T-cell (primary cell): ENCODE results near the gene ZDHHC15. TPM values are rescaled to one million over a fixed set of nuclear protein-coding genes. Genes with fewer than 3 reads are reported as not detected.
"Not testable (repeated sequence)": the region's sequence is repeated elsewhere in the genome, so short reads cannot be mapped to it uniquely, and the experiment has no call there.

Experiments
- ATAC-seq, 4 experiments: fragments of 200-7000 bp in 3 of 4; fragments of 150-1000 bp in 1 of 4; cut with Tn5 transposase; replicated peaks in 1 of 4; 1 replicate in 3 of 4; 2 replicates in 1 of 4; pipeline ENCODE4 v1.10.0; 2021; ENCODE audit warnings: moderate library complexity in 3 of 4, mild to moderate bottlenecking in 2 of 4, moderate number of reproducible peaks in 1 of 4
- CTCF ChIA-PET, 2 donors: fragments of 300-600 bp; sonication (Branson Sonifier 250); formaldehyde crosslinking; loops; one replicate each; lab custom pipeline; 2022; ENCODE audit warnings: antibody characterized with exemption in 2 of 2; lab: Charles Lee
- POLR2A ChIA-PET, 2 donors: fragments of 300-600 bp; sonication (Branson Sonifier 250); formaldehyde crosslinking; loops; one replicate each; lab custom pipeline; 2022; ENCODE audit warnings: antibody characterized with exemption in 2 of 2; lab: Charles Lee
- DNase-seq, 35 experiments: peaks; one replicate each; pipeline versions ENCODE4 v3.0.0 to v3.0.0-alpha.2; 2013 to 2023
- H3K27ac ChIP-seq: one replicate; pipeline ENCODE4 v1.5.1; 2013; ENCODE audit warnings: low read length
- H3K27me3 ChIP-seq, 2 experiments: replicated peaks in 1 of 2; 1 replicate in 1 of 2; 2 replicates in 1 of 2; pipeline versions ENCODE4 v1.6.1 to v1.7.0; 2013; ENCODE audit warnings: low read length in 1 of 2, mixed read lengths in 1 of 2; ENCODE audit not compliant: control insufficient read depth in 2 of 2, insufficient read depth in 2 of 2; ENCODE audit errors: extremely low read depth in 1 of 2
- H3K36me3 ChIP-seq, 2 donors: 1 replicate in 1 of 2; 2 replicates in 1 of 2; pipeline versions ENCODE4 v1.6.1 to v1.7.0; 2013; ENCODE audit warnings: low read length in 1 of 2; ENCODE audit not compliant: control insufficient read depth in 2 of 2, insufficient read depth in 1 of 2; ENCODE audit errors: extremely low read depth in 1 of 2
- H3K4me1 ChIP-seq, 2 experiments: 1 replicate in 1 of 2; 2 replicates in 1 of 2; pipeline versions ENCODE4 v1.6.1 to v1.7.0; 2013; ENCODE audit warnings: low read length in 2 of 2, mixed read lengths in 1 of 2; ENCODE audit not compliant: insufficient read depth in 2 of 2, control insufficient read depth in 1 of 2; ENCODE audit errors: extremely low read depth in 1 of 2
- H3K4me3 ChIP-seq, 2 donors: 1 replicate in 1 of 2; 2 replicates in 1 of 2; pipeline versions ENCODE4 v1.5.1 to v1.7.0; 2013; ENCODE audit warnings: mild to moderate bottlenecking in 2 of 2, low read length in 1 of 2, moderate library complexity in 1 of 2; ENCODE audit not compliant: control insufficient read depth in 1 of 2; ENCODE audit errors: extremely low read depth in 1 of 2
- H3K9me3 ChIP-seq: 2 replicates; pipeline ENCODE4 v1.7.0; 2013
- H3K27ac Mint-ChIP-seq, 2 donors: one replicate each; pipeline ENCODE4 v1.8.0; 2020 to 2021; ENCODE audit warnings: mild to moderate bottlenecking in 2 of 2, mixed read lengths in 2 of 2
- H3K27me3 Mint-ChIP-seq, 2 donors: one replicate each; pipeline ENCODE4 v1.8.0; 2021 to 2022; ENCODE audit warnings: mixed read lengths in 2 of 2
- H3K36me3 Mint-ChIP-seq: one replicate; pipeline ENCODE4 v1.8.0; 2021; ENCODE audit warnings: mixed read lengths
- H3K4me1 Mint-ChIP-seq, 3 donors: one replicate each; pipeline ENCODE4 v1.8.0; 2020 to 2022; ENCODE audit warnings: mixed read lengths in 3 of 3, mild to moderate bottlenecking in 1 of 3
- H3K4me3 Mint-ChIP-seq, 3 donors: one replicate each; pipeline ENCODE4 v1.8.0; 2020 to 2022; ENCODE audit warnings: mild to moderate bottlenecking in 3 of 3, mixed read lengths in 3 of 3, moderate library complexity in 3 of 3
- H3K9me3 Mint-ChIP-seq, 3 donors: one replicate each; pipeline ENCODE4 v1.8.0; 2020 to 2022; ENCODE audit warnings: mixed read lengths in 3 of 3
- WGBS: methylation state at CpG from one replicate; pipeline ENCODE4 v1.1.5; 2013; ENCODE audit warnings: missing lambda C conversion rate; ENCODE audit not compliant: insufficient coverage; 5-methylcytosine and 5-hydroxymethylcytosine counted together
- total RNA-seq, 35 experiments: library from RNA in 6 of 35; stranded (reverse) in 6 of 35; fragments of 120-200 nt in 1 of 35; gene quantifications; one replicate each; pipeline versions ENCODE4 v1.2.1 to v1.2.4 and lab custom pipeline; 2013 to 2026

Gene ZDHHC15
- total RNA-seq, 5 donors from 2014 or later (not counting 1 experiment from before 2014, with no cell fraction given): 0.13 to 0.75 (median 0.35) TPM

GRCh38 chrX:75365243-75365975 lies 157.4 kb downstream of the ZDHHC15 start:
- H3K36me3 Mint-ChIP-seq: peaks cover 10% of the 10 kb centered on the region
- WGBS: no CpG with 5 or more reads among the region's 1 CpG
- Histone ChIP-seq H3K27me3 (no peaks in the 10 kb centered on the region), H3K4me3 (no peak overlapping the region), H3K4me1 (no peaks in the 10 kb centered on the region), H3K36me3 (no peaks in the 10 kb centered on the region), H3K9me3 (no peaks in the 10 kb centered on the region), H3K27ac (no peak overlapping the region)
- H3K27me3 Mint-ChIP-seq: no peaks in the 10 kb centered on the region
- no peak overlapping the region for H3K4me3 Mint-ChIP-seq
- peaks cover 0 to 6% (median 5%) of the 10 kb centered on the region in 3 donors for H3K9me3 Mint-ChIP-seq
- ATAC-seq (no peak), DNase-seq (no peak)
- ChIA-PET POLR2A (no interaction called here), CTCF (no interaction called here)
- H3K27ac Mint-ChIP-seq: no peak overlapping the region
- no peaks in the 10 kb centered on the region for H3K4me1 Mint-ChIP-seq

GRCh38 chrX:75361788-75362187 lies 161.0 kb downstream of the ZDHHC15 start:
- CTCF ChIA-PET: no interaction called here
- Mint-ChIP-seq H3K9me3 (peaks cover 0 to 6% (median 5%) of the 10 kb centered on the region in 3 donors), H3K27me3 (peaks cover 0 to 10% of the 10 kb centered on the region in 2 donors), H3K4me1 (no peaks in the 10 kb centered on the region), H3K4me3 (no peak overlapping the region), H3K36me3 (peaks cover 16% of the 10 kb centered on the region), H3K27ac (no peak overlapping the region)
- no peaks in the 10 kb centered on the region for H3K27me3 ChIP-seq
- DNase-seq (no peak), ATAC-seq (no peak)
- H3K9me3 ChIP-seq: no peaks in the 10 kb centered on the region
- H3K36me3 ChIP-seq: no peaks in the 10 kb centered on the region
- H3K4me1 ChIP-seq: no peaks in the 10 kb centered on the region
- H3K4me3 ChIP-seq: no peak overlapping the region
- POLR2A ChIA-PET: no interaction called here
- no peak overlapping the region for H3K27ac ChIP-seq

GRCh38 chrX:75348601-75349000 lies 174.2 kb downstream of the ZDHHC15 start:
- H3K36me3 ChIP-seq, H3K27me3 ChIP-seq, ATAC-seq, POLR2A ChIA-PET, H3K4me1 Mint-ChIP-seq, H3K27me3 Mint-ChIP-seq, CTCF ChIA-PET, H3K9me3 ChIP-seq, H3K27ac Mint-ChIP-seq, DNase-seq, H3K4me3 Mint-ChIP-seq, H3K27ac ChIP-seq, H3K4me1 ChIP-seq, H3K4me3 ChIP-seq: not testable (repeated sequence)
- Mint-ChIP-seq H3K9me3 (peaks cover 0 to 17% (median 5%) of the 10 kb centered on the region in 3 donors), H3K36me3 (peaks cover 51% of the 10 kb centered on the region)

GRCh38 chrX:75337525-75337924 lies 185.3 kb downstream of the ZDHHC15 start:
- ATAC-seq (no peak), DNase-seq (no peak)
- Mint-ChIP-seq H3K9me3 (peaks cover 0 to 1% (median 0%) of the 10 kb centered on the region in 3 donors), H3K4me3 (no peak overlapping the region), H3K27me3 (no peaks in the 10 kb centered on the region), H3K27ac (no peak overlapping the region), H3K4me1 (no peaks in the 10 kb centered on the region), H3K36me3 (peaks cover 27% of the 10 kb centered on the region)
- no peaks in the 10 kb centered on the region for H3K4me1 ChIP-seq
- no peaks in the 10 kb centered on the region for H3K27me3 ChIP-seq
- ChIA-PET CTCF (no interaction called here), POLR2A (no interaction called here)
- no peaks in the 10 kb centered on the region for H3K9me3 ChIP-seq
- no peak overlapping the region for H3K4me3 ChIP-seq
- WGBS: no CpG with 5 or more reads among the region's 2 CpGs
- H3K27ac ChIP-seq: no peak overlapping the region
- H3K36me3 ChIP-seq: no peaks in the 10 kb centered on the region

- Mint-ChIP-seq H3K27me3 (peaks cover 0 to 3% of the 10 kb centered on the region in 2 donors), H3K4me1 (no peaks in the 10 kb centered on the region), H3K4me3 (no peak overlapping the region), H3K27ac (no peak overlapping the region), H3K36me3 (peaks cover 41% of the 10 kb centered on the region), H3K9me3 (peaks cover 0 to 14% (median 8%) of the 10 kb centered on the region in 3 donors)
- H3K27ac ChIP-seq: no peak overlapping the region
- WGBS: 100% methylated on average over 2 of the region's 19 CpGs
- no peaks in the 10 kb centered on the region for H3K27me3 ChIP-seq
- H3K4me1 ChIP-seq: no peaks in the 10 kb centered on the region
- H3K9me3 ChIP-seq: peaks cover 4% of the 10 kb centered on the region
- H3K36me3 ChIP-seq: no peaks in the 10 kb centered on the region
- POLR2A ChIA-PET: no interaction called here
- ATAC-seq: no peak
- no peak overlapping the region for H3K4me3 ChIP-seq
- DNase-seq: no peak
- CTCF ChIA-PET: no interaction called here
Observed at GRCh38 chrX:75335127-75335458, 187.7 kb downstream of the ZDHHC15 start.

- H3K4me3 Mint-ChIP-seq, CTCF ChIA-PET, H3K27me3 Mint-ChIP-seq, ATAC-seq, H3K4me3 ChIP-seq, H3K9me3 ChIP-seq, DNase-seq, H3K36me3 ChIP-seq, H3K4me1 Mint-ChIP-seq, H3K27ac Mint-ChIP-seq, H3K27me3 ChIP-seq, POLR2A ChIA-PET, H3K4me1 ChIP-seq, H3K27ac ChIP-seq: not testable (repeated sequence)
- Mint-ChIP-seq H3K9me3 (peaks cover 0 to 14% (median 10%) of the 10 kb centered on the region in 3 donors), H3K36me3 (peaks cover 41% of the 10 kb centered on the region)
- 100% methylated on average over 12 of the region's 41 CpGs for WGBS
Observed at GRCh38 chrX:75334407-75335126, 188.3 kb downstream of the ZDHHC15 start.
